Measurements from ENCODE around the gene KCTD3. TPM values are rescaled to one million over a fixed set of nuclear protein-coding genes. Genes with fewer than 3 reads are reported as not detected.

Gene KCTD3
- total RNA-seq, 1 experiment from 2014 or later = 46.7 TPM

- H4K20me1 ChIP-seq (ENCODE audit: insufficient read depth) = no peaks in the 10 kb centered on the region
- no peaks in the 10 kb centered on the region for H3K9me3 ChIP-seq (ENCODE audit: control insufficient read depth in 1 of 2, insufficient read depth in 1 of 2, low read depth in 1 of 2, low read length in 2 of 2)
- intact Hi-C loops (cut with micrococcal nuclease) = loop anchor here (5.0 kb wide), 1 partner anchor 1317 kb away; no protein-coding TSS in a partner anchor
- H3K27ac ChIP-seq (ENCODE audit: low read depth, low read length) = no peak overlapping the region
- no peak for TF ChIP-seq FOSL1 (IDR thresholded peaks at IDR 0.05; ENCODE audit: low read depth)
- no peak for TF ChIP-seq EZH2phosphoT487 (IDR thresholded peaks at IDR 0.05; ENCODE audit: borderline replicate concordance)
- TF ChIP-seq ZFX (IDR thresholded peaks at IDR 0.05) = no peak
- no peak for TF ChIP-seq CEBPB (IDR thresholded peaks at IDR 0.05; ENCODE audit: low read depth)
- no peak for TF ChIP-seq TCF7L2 (IDR thresholded peaks at IDR 0.05; ENCODE audit: borderline replicate concordance, extremely low read depth, insufficient read depth, insufficient read length)
- TF ChIP-seq ATF3 (IDR thresholded peaks at IDR 0.05) = no peak
- no peak for TF ChIP-seq SP1 (IDR thresholded peaks at IDR 0.05; ENCODE audit: low read depth)
- no peak for TF ChIP-seq ELF1 (IDR thresholded peaks at IDR 0.05; ENCODE audit: borderline replicate concordance, low read depth)
- no peak for TF ChIP-seq YY1 (IDR thresholded peaks at IDR 0.05; ENCODE audit: extremely low read depth, insufficient replicate concordance, low read depth, low read length)
- TF ChIP-seq CBX3 (IDR thresholded peaks at IDR 0.05; ENCODE audit: low read depth) = no peak
- no peak for TF ChIP-seq SIN3A (IDR thresholded peaks at IDR 0.05; ENCODE audit: low read depth)
- TF ChIP-seq POLR2AphosphoS5 (IDR thresholded peaks at IDR 0.05; ENCODE audit: low read depth, low read length) = no peak
- TF ChIP-seq EGR1 (IDR thresholded peaks at IDR 0.05; ENCODE audit: low read depth) = no peak
- TF ChIP-seq POLR2A (IDR thresholded peaks at IDR 0.05; ENCODE audit: borderline replicate concordance, extremely low read depth, insufficient read depth, insufficient read length) = no peak
- no peak for ATAC-seq
- H3K36me3 ChIP-seq (ENCODE audit: control insufficient read depth in 1 of 2, insufficient read depth in 2 of 2, low read length in 2 of 2) = no peaks in the 10 kb centered on the region
- no peak overlapping the region for H2AFZ ChIP-seq (ENCODE audit: low read depth, low read length, poor library complexity, severe bottlenecking)
- H3K9ac ChIP-seq (ENCODE audit: low read length) = no peak overlapping the region
- H3K4me3 ChIP-seq (replicated peaks in 1 of 2; ENCODE audit: low read depth in 1 of 2, low read length in 2 of 2) = no peak overlapping the region
- H3K27me3 ChIP-seq (ENCODE audit: insufficient read depth, low read length) = no peaks in the 10 kb centered on the region
- ChIA-PET CTCF (no interaction called here), RAD21 (ENCODE audit: low non-redundant PET in 1 of 2, low total read pairs in 2 of 2, uncharacterized antibody in 2 of 2, unreplicated experiment in 2 of 2) (no interaction called here), POLR2A (no interaction called here)
- no peaks in the 10 kb centered on the region for H3K79me2 ChIP-seq (ENCODE audit: insufficient read depth, low read length)
- BruUV-seq (replicated peaks) = no TSS peak
- no peaks in the 10 kb centered on the region for H3K9me2 ChIP-seq (ENCODE audit: insufficient read depth)
- DNase-seq (ENCODE audit: low read depth, low spot score) = no peak
- H3K4me1 ChIP-seq (ENCODE audit: control insufficient read depth in 1 of 2, insufficient read depth in 2 of 2, low read length in 2 of 2) = no peaks in the 10 kb centered on the region
- no peak overlapping the region for H3K4me2 ChIP-seq (ENCODE audit: low read length)
Measured at GRCh38 chr1:215529571-215529970, 37.5 kb upstream of the KCTD3 start.
